Duodenal mucosa (tissue), 2 donors: Measurements from ENCODE around the gene ATG7.

Source experiments
- H3K27ac ChIP-seq: one replicate; pipeline ENCODE4 v1.7.0; 2013; ENCODE audit warnings: low read depth, low read length
- H3K27me3 ChIP-seq, 2 donors: one replicate each; pipeline ENCODE4 v1.7.0; 2013; ENCODE audit warnings: low read length in 2 of 2, control low read depth in 1 of 2; ENCODE audit not compliant: insufficient read depth in 2 of 2, control insufficient read depth in 1 of 2
- H3K36me3 ChIP-seq, 2 donors: one replicate each; pipeline ENCODE4 v1.7.0; 2013; ENCODE audit warnings: low read length in 2 of 2, control low read depth in 1 of 2; ENCODE audit not compliant: insufficient read depth in 2 of 2, control insufficient read depth in 1 of 2
- H3K4me1 ChIP-seq, 2 donors: one replicate each; pipeline ENCODE4 v1.7.0; 2013; ENCODE audit warnings: low read length in 2 of 2, control low read depth in 1 of 2; ENCODE audit not compliant: insufficient read depth in 2 of 2, control insufficient read depth in 1 of 2
- H3K4me3 ChIP-seq, 2 donors: one replicate each; pipeline ENCODE4 v1.7.0; 2013; ENCODE audit warnings: low read length in 2 of 2, low read depth in 1 of 2
- H3K9ac ChIP-seq, 2 donors: one replicate each; pipeline ENCODE4 v1.7.0; 2013; ENCODE audit warnings: low read length in 2 of 2, low read depth in 1 of 2
- H3K9me3 ChIP-seq, 2 donors: one replicate each; pipeline ENCODE4 v1.7.0; 2013; ENCODE audit warnings: low read length in 2 of 2, control low read depth in 1 of 2; ENCODE audit not compliant: control insufficient read depth in 1 of 2

The ATG7 gene

DNA sequence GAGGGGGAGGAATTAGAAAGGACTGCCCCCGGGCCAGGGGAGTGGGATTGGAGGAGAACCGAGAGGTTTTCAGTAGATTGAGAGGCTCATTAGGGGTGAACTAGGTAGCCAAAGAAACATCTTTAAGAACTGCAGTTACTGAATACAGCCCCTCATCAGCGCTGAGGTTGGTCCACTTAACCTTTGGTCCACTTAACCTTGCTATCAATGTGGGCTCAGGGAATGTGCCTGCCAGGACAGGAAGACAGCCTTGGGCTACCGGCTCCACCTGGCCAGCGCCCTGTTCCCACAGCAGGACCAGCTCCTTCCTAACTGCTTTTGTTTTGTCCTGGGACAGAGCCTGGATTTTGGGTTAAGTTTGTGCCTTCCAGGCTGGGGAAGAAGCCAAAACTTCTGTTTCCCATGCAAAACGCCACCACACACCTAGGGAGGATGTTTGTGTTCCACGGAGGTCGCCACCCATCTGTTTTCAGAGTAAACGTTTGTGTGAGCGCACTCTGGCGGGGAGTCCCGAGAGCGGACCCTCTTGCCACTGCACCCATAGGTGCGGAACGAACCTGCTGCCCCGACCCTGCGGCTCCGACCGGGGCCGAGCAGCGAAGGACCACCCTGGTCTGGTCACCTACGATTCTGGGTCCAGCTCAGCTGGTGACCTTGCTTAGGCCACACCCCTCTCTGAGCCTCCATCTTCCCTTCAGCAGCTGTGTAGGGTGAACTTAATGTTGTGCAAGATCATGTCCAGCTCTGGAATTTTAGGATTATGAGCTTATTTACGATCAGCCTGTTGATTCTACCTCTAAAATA lies 264.1 kb downstream of the ATG7 start:
- H3K9ac ChIP-seq = no peak overlapping the region
- H3K36me3 ChIP-seq = no peaks in the 10 kb centered on the region
- no peaks in the 10 kb centered on the region for H3K9me3 ChIP-seq
- no peak overlapping the region for H3K27ac ChIP-seq
- H3K4me3 ChIP-seq = no peak overlapping the region
- H3K27me3 ChIP-seq = no peaks in the 10 kb centered on the region
- no peaks in the 10 kb centered on the region for H3K4me1 ChIP-seq

DNA sequence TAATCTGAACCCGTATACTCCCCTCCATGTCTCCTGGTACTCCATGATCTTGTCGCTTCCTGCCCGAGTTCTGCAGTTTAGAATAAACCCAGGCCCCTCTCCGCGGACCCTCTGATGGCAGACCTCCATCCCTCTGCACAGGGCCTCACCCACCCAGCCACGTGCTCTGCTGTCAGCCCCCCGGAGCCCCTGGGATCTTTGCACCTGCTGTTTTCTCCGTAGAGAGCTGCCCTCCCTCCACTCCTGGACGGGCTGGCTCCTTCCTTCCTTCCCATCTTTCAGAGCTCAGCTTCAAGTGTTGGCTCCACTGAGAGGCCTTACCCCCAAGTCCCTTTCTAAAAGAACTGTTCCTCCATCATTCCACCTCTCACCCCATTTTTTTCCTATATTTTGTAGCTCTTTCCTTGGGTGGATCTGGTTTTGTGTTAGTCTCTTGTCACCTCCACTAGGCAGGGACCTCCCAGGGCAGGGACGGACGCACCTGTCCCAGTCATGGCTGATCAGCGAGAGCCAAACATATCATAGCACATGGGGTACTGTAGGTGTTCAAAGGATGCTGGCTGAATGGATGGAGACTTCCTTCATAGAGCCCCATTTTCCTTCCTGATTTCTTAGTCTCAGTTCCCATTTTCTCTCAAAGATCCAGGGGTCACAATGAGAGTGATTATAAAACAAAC lies 264.9 kb downstream of the ATG7 start:
- Histone ChIP-seq H3K9me3 (no peaks in the 10 kb centered on the region), H3K36me3 (no peaks in the 10 kb centered on the region), H3K27me3 (no peaks in the 10 kb centered on the region), H3K9ac (no peak overlapping the region), H3K27ac (no peak overlapping the region), H3K4me1 (no peaks in the 10 kb centered on the region), H3K4me3 (no peak overlapping the region)

DNA sequence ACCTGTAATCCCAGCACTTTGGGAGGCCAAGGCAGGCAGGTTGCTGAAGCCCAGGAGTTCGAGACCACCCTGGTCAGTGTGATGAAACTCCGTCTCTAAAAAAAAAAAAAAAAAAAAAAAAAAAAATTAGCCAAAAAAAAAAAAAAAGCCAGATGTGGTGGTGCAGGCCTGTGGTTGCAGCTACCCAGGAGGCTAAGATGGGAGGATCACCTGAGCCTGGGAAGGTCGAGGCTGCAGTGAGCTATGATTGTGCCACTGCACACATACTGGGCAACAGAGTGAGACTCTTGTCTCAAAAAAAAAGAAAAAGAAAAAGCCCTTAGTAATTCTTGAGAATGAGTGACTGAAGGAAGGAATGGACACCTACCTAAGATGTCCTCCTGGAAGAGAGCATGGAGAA lies 266.4 kb downstream of the ATG7 start:
- Histone ChIP-seq H3K4me3 (no peak overlapping the region), H3K27ac (no peak overlapping the region), H3K36me3 (no peaks in the 10 kb centered on the region), H3K27me3 (no peaks in the 10 kb centered on the region), H3K4me1 (no peaks in the 10 kb centered on the region), H3K9me3 (no peaks in the 10 kb centered on the region), H3K9ac (no peak overlapping the region)

DNA sequence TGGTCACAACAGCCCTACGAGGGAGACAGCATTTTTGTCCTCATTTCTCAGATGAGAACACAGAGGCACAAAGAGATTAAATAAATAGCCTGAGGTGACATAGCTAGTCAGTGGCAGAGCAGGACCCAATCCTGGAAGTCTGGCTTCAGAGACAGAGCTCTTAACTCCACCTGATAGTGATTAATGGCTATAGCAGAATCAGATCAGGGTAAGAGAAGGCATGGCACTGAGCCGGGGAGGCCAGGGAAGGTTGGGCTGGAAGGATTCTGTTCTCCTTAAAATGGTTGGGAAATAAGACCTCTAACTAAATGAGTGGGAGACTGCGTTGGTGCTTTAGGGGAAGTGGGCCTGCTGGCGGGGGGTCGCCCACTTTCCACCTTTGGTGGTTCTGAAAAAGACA lies 267.0 kb downstream of the ATG7 start:
- H3K9ac ChIP-seq = no peak overlapping the region

DNA sequence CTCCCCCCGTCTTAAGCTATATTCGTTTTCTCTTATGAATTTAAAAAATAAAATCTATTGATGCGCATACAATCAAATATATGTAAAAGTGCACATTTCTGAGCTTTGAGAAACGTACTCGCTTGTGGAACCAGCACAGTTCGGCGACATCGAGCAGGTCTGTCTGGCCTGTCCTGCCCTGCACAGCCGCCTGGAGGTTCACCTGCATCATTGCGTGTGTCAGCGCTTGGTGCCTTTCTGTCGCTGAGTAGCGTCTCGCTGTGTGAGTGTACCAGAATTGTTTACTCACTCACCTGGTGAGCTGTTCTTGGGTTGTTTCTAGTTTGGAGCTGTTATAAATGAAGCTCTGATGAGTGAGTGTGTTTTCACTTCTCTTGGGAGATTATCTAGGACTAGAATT lies 267.5 kb downstream of the ATG7 start:
- Histone ChIP-seq H3K27ac (no peak overlapping the region), H3K27me3 (no peaks in the 10 kb centered on the region), H3K4me3 (no peak overlapping the region), H3K36me3 (no peaks in the 10 kb centered on the region), H3K9me3 (no peaks in the 10 kb centered on the region), H3K4me1 (no peaks in the 10 kb centered on the region), H3K9ac (no peak overlapping the region)

More for the DNA sequence above, 267.0 kb downstream of the ATG7 start:
- Histone ChIP-seq H3K27ac (no peak overlapping the region), H3K4me3 (no peak overlapping the region), H3K36me3 (no peaks in the 10 kb centered on the region), H3K27me3 (no peaks in the 10 kb centered on the region), H3K4me1 (no peaks in the 10 kb centered on the region), H3K9me3 (no peaks in the 10 kb centered on the region)

DNA sequence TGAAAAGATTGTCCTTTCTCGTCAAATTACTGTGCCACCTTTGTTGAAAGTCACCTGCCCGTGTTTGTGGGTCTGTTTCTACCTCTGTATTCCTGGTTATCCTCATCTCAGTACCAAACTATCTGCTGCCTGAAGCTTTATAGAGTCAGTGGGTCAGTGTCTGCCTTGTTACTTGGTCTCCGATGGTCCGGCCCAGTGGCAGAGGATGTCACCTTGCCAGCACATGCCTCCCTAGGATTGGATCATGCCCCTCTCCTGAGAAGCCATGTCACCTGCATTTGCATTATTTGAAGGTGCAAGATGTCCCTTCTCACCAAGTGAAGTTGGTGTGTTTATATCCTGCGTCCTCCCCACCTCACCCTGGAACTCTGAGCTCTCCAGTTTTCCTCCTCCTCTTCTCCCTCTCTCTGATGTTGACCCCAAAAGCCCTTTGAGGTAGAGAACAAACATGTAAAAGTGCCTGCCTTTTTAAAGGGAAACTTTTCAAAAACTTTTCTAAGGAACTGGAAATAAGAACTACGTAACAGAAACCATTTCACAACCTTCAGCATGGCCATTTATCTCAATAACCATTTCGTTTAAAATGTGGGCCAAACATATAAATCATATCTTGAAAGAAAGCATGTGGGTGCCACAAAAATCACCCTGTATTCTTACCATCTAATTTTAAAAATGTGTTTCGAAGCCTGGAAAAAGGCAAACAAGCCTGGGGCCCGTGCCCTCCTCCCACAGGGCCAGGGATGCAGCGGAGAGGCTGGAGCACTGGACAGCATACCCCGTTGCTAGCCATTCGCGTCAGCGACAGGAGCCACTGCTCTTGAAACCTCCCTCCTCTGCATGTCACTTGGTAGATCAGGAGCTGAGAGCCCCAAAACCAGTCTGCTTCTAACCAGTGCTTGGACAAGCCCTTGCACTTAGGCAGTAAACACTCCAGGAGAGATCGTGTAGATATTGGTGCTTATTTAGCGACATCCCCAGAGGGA lies 269.4 kb downstream of the ATG7 start:
- H3K27ac ChIP-seq = no peak overlapping the region
- H3K27me3 ChIP-seq = no peaks in the 10 kb centered on the region
- H3K4me1 ChIP-seq = no peaks in the 10 kb centered on the region
- no peaks in the 10 kb centered on the region for H3K9me3 ChIP-seq
- no peak overlapping the region for H3K4me3 ChIP-seq
- no peaks in the 10 kb centered on the region for H3K36me3 ChIP-seq
- H3K9ac ChIP-seq = no peak overlapping the region

DNA sequence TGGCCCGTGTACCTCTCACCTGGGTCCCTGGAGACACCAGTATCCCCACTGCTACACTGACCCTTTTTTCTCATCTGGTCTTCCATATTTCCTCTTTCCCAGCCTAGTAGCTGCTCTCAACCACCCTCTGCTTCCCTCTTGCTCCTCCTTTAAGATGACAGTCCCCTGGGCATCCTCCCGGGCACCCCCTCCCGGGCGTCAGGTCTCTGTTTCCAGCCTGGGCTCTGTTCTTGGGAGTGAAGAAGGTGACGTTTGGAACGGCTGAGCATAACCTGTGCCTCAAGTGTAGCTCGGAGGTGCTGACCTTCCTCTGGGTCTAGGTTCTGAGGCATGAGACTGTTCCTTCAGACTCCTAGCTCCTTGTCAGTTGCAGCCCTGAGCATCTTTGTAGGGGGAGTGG lies 270.4 kb downstream of the ATG7 start:
- H3K4me1 ChIP-seq = no peaks in the 10 kb centered on the region
- H3K27ac ChIP-seq = no peak overlapping the region
- H3K9me3 ChIP-seq = no peaks in the 10 kb centered on the region
- no peak overlapping the region for H3K4me3 ChIP-seq
- H3K36me3 ChIP-seq = no peaks in the 10 kb centered on the region
- H3K9ac ChIP-seq = no peak overlapping the region
- no peaks in the 10 kb centered on the region for H3K27me3 ChIP-seq

DNA sequence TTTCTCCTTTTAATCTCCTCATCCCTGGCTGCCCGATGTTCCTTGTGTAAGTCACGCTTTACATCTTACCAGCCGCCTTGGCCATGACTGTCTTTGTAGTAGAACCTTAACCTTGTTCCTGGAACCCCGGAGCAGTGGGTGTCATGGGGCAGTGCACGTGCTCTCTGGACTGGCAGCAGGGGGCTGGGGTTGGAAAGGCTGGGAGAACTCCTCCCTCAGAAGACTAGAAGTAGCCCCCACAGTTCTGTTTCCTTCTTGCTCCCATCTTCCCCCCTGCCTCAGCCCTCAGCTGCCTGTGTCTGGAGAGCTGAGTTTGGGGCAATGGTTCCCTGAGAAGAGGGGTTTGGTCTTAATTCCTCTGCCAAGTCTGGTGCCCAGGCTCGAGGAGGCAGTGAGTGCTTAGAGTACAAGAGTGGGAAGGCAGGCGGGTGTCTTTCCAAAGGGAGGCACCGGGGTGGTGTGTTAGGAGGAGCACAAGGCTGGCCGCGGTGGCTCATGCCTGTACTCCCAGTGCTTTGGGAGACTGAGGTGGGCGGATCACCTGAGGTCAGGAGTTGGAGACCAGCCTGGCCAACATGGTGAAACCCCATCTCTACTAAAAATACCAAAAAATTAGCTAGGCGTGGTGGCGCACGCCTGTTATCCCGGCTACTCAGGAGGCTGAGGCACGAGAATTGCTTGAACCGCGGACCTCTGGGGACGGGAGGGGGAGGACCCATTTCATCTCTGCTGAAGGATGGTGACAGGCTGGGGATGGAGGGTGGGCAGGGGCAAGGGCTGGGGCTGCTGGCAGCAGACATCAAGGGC lies 271.1 kb downstream of the ATG7 start:
- no peak overlapping the region for H3K9ac ChIP-seq
- no peaks in the 10 kb centered on the region for H3K9me3 ChIP-seq
- no peaks in the 10 kb centered on the region for H3K36me3 ChIP-seq
- H3K27ac ChIP-seq = no peak overlapping the region
- no peaks in the 10 kb centered on the region for H3K27me3 ChIP-seq
- no peaks in the 10 kb centered on the region for H3K4me1 ChIP-seq
- H3K4me3 ChIP-seq = no peak overlapping the region

DNA sequence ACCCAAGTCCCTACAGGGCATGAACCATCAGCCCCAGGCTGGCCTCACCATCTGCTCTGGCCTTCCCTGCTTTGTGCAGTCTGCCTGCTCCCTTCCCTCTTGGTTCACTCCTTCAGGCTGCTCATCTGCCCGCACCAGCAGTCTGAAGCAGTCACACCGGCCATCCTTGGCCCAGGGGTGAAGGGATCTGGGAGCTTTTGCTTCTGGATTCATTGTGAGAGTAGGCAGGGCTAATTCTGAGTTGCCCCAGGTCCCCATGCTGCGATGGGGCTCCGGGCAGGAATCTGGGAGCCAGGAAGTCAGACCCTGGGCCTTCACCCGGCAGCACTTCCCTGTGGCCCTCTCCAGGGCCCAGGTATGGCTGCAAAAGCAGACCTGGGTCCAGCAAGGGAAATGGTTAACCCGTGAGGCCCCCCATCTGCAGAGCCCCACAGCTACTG lies 271.8 kb downstream of the ATG7 start:
- Histone ChIP-seq H3K4me3 (no peak overlapping the region), H3K27me3 (no peaks in the 10 kb centered on the region), H3K9ac (no peak overlapping the region), H3K27ac (no peak overlapping the region), H3K9me3 (no peaks in the 10 kb centered on the region), H3K36me3 (no peaks in the 10 kb centered on the region), H3K4me1 (peaks cover 4% of the 10 kb centered on the region in 2 donors)
